Panc1 (cell line): ENCODE results near the gene GALNT18.

Experiments used
- CTCF ChIP-seq: fragments of 450-650 bp; IDR thresholded peaks from 2 replicates; pipeline ENCODE4 v1.5.1; 2017; ENCODE audit warnings: mild to moderate bottlenecking
- TF ChIP-seq, protein P1 (sequence below), 2 experiments: IDR thresholded peaks; 2 replicates each; pipeline ENCODE4 v1.6.1; 2011 to 2012; ENCODE audit warnings: low read depth in 2 of 2, control low read depth in 1 of 2, low read length in 1 of 2, mild to moderate bottlenecking in 1 of 2, moderate library complexity in 1 of 2; ENCODE audit not compliant: insufficient read depth in 1 of 2

DNA sequence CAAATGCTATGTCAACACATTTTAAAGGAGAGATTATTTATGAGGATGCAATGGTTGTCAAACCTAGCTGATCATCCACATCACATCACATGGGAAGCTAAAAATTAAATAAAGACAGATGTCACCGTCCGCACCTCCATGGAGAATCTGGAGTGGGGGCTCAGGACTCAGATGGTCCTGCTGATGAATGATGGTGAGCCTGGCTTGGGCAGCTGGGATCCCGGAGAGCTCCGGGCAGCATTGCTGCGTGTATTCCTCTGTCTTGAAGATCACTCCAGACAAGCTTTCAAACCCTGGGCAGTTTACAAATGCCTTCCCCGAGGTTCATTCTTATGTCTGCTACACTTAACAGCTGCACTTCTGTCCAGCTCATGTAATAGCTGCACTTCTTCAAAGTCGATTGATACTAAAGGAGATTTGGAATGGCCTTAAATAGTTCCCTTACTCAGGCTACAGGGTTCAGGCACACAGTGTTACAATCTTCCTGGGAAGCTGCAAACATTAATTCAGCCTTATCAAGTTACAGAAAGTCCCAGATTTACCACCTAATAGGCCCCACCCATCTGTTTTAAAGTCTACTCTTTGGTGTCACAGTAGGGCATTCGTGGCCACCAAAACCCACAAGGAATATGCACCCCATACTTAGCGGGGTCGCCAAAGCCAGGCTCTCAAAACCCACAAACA, 234.0 kb downstream of the GALNT18 start:
- no peak for TF ChIP-seq CTCF
- TF ChIP-seq, protein P1, sequence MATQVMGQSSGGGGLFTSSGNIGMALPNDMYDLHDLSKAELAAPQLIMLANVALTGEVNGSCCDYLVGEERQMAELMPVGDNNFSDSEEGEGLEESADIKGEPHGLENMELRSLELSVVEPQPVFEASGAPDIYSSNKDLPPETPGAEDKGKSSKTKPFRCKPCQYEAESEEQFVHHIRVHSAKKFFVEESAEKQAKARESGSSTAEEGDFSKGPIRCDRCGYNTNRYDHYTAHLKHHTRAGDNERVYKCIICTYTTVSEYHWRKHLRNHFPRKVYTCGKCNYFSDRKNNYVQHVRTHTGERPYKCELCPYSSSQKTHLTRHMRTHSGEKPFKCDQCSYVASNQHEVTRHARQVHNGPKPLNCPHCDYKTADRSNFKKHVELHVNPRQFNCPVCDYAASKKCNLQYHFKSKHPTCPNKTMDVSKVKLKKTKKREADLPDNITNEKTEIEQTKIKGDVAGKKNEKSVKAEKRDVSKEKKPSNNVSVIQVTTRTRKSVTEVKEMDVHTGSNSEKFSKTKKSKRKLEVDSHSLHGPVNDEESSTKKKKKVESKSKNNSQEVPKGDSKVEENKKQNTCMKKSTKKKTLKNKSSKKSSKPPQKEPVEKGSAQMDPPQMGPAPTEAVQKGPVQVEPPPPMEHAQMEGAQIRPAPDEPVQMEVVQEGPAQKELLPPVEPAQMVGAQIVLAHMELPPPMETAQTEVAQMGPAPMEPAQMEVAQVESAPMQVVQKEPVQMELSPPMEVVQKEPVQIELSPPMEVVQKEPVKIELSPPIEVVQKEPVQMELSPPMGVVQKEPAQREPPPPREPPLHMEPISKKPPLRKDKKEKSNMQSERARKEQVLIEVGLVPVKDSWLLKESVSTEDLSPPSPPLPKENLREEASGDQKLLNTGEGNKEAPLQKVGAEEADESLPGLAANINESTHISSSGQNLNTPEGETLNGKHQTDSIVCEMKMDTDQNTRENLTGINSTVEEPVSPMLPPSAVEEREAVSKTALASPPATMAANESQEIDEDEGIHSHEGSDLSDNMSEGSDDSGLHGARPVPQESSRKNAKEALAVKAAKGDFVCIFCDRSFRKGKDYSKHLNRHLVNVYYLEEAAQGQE (IDR thresholded peaks at IDR 0.05; ENCODE audit: insufficient read depth in 1 of 2, low read depth in 2 of 2, low read length in 1 of 2): no peak
